ENCODE data around the gene TEPSIN.
A peak's percentile ranks its signal among the peaks of the same experiment; 100 is the strongest.

Gene TEPSIN, protein sequence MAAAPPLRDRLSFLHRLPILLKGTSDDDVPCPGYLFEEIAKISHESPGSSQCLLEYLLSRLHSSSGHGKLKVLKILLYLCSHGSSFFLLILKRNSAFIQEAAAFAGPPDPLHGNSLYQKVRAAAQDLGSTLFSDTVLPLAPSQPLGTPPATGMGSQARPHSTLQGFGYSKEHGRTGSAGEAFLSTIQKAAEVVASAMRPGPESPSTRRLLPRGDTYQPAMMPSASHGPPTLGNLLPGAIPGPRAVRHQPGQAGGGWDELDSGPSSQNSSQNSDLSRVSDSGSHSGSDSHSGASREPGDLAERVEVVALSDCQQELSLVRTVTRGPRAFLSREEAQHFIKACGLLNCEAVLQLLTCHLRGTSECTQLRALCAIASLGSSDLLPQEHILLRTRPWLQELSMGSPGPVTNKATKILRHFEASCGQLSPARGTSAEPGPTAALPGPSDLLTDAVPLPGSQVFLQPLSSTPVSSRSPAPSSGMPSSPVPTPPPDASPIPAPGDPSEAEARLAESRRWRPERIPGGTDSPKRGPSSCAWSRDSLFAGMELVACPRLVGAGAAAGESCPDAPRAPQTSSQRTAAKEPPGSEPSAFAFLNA

DNA sequence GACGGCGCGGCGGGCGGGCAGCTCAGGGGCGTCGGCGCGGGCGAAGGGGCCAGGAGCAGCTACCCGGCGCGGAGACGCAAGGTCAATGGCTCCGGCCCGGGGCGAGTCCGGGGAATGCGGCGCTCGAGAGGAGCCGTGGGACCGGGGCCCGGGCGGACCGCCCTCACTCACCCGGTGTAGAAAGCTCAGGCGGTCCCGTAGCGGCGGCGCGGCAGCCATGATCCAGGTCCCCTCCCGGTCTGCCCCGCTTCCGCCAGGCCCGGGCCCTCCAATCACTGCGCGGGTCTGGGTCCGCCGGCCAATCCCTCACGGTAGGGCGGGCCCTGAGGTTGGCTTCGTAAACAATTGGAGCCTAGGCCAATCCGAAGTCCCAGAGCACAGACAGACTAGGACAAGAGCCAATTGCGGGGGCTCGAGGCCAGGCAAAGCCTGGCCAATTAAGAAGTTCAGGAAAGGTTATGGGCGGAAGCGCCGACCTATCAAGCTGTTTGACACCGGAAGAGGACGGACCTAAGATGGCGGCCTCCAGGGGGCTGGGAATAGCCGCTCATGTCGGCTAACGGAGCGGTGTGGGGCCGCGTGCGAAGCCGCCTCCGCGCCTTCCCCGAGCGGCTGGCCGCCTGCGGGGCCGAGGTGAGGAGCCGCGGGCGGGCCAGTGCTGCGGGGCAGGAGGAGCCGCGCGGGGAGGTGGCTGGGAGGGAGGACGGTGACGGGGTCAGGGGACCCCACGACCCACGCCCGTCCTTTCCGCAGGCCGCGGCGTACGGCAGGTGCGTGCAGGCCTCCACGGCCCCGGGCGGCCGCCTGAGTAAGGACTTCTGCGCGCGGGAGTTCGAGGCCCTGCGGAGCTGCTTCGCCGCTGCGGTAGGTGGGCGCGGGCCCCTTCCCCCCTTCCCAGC is at the start of gene TEPSIN, which contains the start of gene NDUFAF8:
Gene TEPSIN, minus strand, starts transcription at position 241 of the 899 bp plus-strand sequence. Its CDS starts 22 bp downstream, at position 219.
Gene NDUFAF8, plus strand, starts transcription at position 504 of the 899 bp plus-strand sequence. Its CDS starts 46 bp downstream, at position 550.
- H3K4me3 ChIP-seq (ENCODE audit: low read length) = peak within 1 kb of the TSS; percentile 86
- TF ChIP-seq, protein P1, sequence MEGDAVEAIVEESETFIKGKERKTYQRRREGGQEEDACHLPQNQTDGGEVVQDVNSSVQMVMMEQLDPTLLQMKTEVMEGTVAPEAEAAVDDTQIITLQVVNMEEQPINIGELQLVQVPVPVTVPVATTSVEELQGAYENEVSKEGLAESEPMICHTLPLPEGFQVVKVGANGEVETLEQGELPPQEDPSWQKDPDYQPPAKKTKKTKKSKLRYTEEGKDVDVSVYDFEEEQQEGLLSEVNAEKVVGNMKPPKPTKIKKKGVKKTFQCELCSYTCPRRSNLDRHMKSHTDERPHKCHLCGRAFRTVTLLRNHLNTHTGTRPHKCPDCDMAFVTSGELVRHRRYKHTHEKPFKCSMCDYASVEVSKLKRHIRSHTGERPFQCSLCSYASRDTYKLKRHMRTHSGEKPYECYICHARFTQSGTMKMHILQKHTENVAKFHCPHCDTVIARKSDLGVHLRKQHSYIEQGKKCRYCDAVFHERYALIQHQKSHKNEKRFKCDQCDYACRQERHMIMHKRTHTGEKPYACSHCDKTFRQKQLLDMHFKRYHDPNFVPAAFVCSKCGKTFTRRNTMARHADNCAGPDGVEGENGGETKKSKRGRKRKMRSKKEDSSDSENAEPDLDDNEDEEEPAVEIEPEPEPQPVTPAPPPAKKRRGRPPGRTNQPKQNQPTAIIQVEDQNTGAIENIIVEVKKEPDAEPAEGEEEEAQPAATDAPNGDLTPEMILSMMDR (conservative IDR thresholded peaks at IDR 0.05; ENCODE audit: low read length) = no peak
- peak; percentile 100 for DNase-seq (ENCODE audit: low read depth)

DNA sequence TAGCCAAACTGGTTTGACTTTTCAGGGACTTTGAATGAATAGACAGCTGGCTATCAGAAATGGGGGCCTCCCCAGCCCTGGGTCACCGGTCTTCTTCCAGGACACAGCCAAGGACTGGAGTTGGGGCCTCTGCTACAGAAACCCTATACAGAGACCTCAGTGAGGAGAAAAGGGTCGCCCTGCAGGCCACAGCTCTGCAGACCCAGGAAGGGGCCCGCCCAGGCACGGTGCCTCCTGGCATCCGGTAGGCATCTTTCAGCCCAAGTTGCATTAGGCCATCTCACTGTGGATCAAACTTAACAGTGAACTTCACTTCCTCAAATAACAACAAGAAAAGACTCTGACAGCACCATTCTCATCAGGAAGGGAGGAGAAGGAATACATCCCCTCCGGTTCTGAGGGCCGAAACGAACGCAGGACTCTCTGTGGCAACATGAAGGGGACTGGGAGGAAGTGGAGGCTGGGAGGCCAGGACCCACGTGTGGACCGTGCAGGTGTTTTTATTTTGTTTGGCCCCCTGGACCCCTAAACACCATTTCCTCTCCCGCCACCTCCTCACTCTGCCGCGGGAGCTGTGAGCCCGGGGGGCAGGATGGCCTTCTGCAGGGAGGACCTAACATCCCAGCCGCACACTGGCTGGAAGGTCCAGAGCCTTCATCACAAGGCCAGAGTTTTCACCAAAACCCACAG is 49.0 kb upstream of the TEPSIN start:
- no peak overlapping the region for H3K4me3 ChIP-seq (ENCODE audit: low read length)
- TF ChIP-seq, protein P1 (conservative IDR thresholded peaks at IDR 0.05; ENCODE audit: low read length) = no peak
- DNase-seq (ENCODE audit: low read depth) = no peak

DNA sequence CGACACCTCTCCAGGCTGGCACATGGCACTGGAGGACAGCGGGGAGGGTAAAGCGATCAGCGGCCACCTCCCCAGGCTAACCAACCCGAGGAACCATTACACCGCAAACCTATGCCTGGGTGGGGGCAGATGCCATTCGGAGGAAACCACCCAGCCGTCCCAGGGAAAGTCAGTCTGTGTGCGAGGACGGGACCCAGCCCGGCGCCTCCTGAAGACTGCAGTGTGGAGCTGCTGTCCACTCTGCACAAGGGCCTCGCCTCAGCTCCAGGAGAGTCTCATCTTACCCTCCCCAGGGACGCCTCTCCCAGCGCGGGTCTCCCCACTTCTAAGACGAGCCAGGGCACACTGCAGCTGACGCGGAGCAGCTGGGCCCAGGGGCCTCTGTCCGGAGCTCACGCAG is 48.3 kb upstream of the TEPSIN start:
- no peak for DNase-seq (ENCODE audit: low read depth)
- TF ChIP-seq, protein P1 (conservative IDR thresholded peaks at IDR 0.05; ENCODE audit: low read length) = no peak
- no peak overlapping the region for H3K4me3 ChIP-seq (ENCODE audit: low read length)

DNA sequence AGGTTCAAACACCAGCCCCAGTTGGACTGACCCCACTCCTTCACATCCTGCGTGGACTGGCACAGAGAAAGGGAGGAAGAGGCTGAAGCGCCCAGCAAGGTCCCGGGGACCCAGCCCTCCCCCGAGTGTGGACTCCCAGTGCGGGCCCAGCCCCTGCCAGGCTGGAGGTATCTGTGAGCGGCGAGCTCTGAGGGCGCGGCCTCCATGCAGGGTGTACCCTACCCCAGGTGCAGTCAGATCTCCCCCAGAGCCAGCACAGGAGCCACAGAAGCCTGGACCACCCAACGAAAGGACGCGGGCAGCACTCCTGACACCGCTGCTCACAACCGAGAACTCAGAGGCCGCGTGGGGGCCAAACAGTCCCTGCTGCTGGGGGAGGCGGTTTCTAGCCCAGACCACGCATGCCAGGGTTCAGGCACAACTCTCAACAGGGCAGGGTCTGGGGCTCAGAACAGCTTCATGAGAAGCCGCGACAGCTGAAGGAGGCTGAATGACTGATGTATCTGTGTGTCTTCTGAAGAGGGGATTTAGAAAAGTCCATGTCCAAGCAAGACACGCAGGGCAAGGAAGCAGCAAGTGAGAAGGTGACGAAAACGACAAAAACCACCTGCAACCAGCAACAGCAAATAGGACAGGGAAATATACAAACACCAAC is 47.8 kb upstream of the TEPSIN start:
- H3K4me3 ChIP-seq (ENCODE audit: low read length) = no peak overlapping the region
- TF ChIP-seq, protein P1 (conservative IDR thresholded peaks at IDR 0.05; ENCODE audit: low read length) = no peak
- no peak for DNase-seq (ENCODE audit: low read depth)

DNA sequence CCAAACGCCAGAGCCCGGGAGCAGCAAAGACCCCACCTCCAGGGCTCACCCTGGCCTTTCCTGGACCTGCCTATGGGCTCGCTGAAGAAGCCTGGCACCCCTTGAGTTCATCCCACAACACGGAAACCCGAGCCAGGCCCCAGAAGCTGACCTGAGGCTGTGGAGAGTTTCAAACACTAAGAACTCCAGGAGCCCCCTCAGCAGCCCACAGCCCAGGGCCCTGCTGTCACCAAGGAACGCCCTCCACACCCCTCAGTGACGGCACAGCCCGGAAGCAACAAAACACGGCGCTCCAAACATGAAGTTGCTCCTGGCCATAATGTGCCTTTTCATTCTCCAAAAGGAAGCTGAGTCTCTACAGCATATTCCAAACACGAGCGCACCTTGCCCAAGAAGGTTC is 47.0 kb upstream of the TEPSIN start:
- no peak for DNase-seq (ENCODE audit: low read depth)
- TF ChIP-seq, protein P1 (conservative IDR thresholded peaks at IDR 0.05; ENCODE audit: low read length) = no peak
- H3K4me3 ChIP-seq (ENCODE audit: low read length) = no peak overlapping the region
